Stimulated activated CD8-positive, alpha-beta memory T cell treated with anti-CD3 and anti-CD28 coated beads, Interleukin-12 subunit alpha, Interleukin-12 subunit beta, amount 100 ng/mL, for 1 hour (primary cell): Measurements from ENCODE around the gene ZNF580.

Source experiments
- DNase-seq: peaks from one replicate; pipeline ENCODE4 v3.0.0-alpha.2; 2020; ENCODE audit warnings: low read depth

The ZNF580 gene

GRCh38 chr19:55647732-55648584, 7.2 kb downstream of the ZNF580 start, which contains the start of gene CCDC106:
TSS of gene CCDC106 (plus strand) at chr19:55648212. CDS start at chr19:55649047, 835 bp downstream.
- DNase-seq = no peak

- no peak for DNase-seq
Measured at GRCh38 chr19:55648585-55649267, 7.9 kb downstream of the ZNF580 start.

- no peak for DNase-seq
Measured at GRCh38 chr19:55649268-55650125, 8.7 kb downstream of the ZNF580 start.

DNA sequence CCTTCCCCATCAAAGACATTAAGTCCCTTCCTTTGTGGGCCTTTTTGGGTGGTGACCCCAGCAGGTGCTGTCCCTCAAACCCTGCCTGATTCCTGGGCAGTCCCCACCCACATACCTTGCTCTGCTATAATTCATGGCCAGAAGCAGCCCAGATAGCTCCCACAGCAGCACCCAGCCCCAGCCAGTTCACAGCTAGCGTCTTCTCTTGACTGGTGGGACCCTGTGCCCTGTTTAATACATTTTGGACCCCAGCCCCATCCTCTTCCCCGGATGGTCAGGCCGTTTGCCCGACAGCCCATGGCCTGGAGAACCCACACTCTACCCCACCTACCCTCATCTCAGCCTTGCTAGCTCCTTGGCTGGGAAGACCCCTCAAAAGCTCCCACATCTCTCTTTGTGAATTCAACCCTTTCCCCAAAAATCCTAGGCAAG, 9.3 kb downstream of the ZNF580 start:
- DNase-seq = no peak

- no peak for DNase-seq
Measured at GRCh38 chr19:55650602-55651230, 9.9 kb downstream of the ZNF580 start.

GRCh38 chr19:55651236-55651635, 10.4 kb downstream of the ZNF580 start:
- no peak for DNase-seq

DNA sequence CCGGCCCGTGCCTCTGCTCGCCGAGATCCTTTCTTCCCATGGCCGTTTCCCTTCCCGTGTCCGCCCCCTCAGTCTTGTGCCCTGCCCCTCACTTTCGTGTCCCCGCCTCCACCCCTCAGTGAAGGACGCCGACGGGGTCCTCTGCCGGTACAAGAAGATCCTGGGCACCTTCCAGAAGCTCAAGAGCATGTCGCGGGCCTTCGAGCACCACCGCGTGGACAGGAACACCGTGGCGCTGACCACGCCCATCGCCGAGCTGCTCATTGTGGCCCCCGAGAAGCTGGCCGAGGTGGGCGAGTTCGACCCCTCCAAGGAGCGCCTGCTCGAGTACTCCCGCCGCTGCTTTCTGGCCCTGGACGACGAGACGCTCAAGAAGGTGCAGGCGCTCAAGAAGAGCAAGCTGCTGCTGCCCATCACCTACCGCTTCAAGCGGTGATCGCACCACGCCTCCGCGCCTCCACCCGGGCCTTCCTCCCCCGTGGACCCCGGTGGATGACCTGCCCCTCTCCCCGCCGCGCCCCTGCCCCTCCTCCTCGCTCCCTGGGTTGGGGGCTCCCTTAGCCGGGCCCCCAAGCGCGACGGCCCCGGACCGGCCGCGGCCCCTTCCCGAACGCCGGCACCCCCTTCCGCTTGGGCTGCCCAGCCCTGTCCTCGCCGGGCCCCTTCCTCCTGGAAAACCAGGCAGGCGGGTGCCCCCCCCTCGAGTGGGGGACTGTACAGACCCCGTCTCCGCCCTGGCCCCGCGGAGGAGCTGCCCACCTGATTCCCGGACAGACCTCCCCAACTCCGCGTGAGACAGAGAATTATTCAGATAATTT, 11.7 kb downstream of the ZNF580 start:
- no peak for DNase-seq

DNA sequence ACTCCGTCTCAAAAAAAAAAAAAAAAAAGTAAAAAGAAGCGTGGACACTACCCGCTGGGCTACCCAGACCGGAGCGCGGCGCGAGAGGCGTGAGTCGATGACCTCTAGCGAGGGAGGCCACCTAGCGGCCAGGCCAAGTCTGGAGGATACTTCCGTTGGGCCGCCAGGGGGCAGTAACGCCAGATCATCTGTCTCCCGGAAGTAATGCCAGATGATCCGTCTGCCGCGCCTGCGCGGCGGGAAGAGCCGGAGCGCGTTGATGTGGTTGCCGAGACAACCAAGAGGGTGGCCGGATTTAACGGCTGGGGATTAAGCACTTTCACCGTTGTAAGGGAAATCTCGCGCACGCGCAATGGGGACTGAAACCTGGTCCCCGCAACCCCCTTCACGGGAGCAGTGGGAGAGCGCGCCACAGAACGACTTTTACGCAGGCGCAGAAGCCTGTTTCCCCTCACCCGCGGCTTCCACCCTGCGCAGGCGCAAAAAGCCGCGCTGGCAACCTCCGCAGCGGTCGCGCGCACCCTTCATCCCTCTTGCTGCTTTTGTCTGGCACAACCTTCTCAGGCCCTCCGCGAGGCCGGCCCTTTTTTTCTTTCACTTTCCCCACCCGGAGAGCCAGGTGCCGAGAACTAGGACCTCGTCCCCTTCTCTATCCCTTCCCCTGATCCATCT, 13.0 kb downstream of the ZNF580 start:
- DNase-seq = peak; percentile 100

DNA sequence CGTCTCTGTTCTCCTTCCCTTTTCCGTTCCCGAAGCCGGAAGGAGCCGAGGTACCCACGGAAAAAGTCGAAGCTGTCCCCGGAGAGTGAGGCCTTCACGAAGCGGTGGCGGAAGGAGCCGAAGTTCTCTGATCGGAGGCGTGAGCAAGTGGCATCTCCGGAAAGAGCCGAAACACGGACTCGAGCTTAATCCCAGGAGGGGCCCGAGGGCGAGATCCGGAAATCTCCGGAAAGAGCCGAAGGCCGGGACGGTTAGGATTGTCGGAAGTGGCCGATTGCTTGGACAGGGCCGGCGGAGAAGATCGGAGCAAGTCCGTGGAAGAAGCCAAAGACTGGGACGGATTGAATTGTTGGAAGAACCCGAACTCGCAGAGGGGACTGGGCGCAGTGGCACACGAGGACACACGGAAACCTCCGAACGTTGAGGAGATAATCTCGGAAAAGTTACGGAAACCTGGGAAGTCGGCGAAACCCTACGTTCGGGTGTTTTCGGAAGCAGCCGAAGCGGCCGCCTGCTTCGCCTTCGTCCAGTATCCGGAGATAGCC, 13.6 kb downstream of the ZNF580 start:
- peak; percentile 97 for DNase-seq

GRCh38 chr19:55654868-55655647, 14.3 kb downstream of the ZNF580 start, which contains the start of gene U2AF2:
TSS of gene U2AF2 (plus strand) at chr19:55655035. CDS start at chr19:55655105, 70 bp downstream.
- peak; percentile 92 for DNase-seq

GRCh38 chr19:55655648-55656040, 14.8 kb downstream of the ZNF580 start:
- no peak for DNase-seq

- no peak for DNase-seq
Measured at GRCh38 chr19:55656552-55656951, 15.8 kb downstream of the ZNF580 start.

DNA sequence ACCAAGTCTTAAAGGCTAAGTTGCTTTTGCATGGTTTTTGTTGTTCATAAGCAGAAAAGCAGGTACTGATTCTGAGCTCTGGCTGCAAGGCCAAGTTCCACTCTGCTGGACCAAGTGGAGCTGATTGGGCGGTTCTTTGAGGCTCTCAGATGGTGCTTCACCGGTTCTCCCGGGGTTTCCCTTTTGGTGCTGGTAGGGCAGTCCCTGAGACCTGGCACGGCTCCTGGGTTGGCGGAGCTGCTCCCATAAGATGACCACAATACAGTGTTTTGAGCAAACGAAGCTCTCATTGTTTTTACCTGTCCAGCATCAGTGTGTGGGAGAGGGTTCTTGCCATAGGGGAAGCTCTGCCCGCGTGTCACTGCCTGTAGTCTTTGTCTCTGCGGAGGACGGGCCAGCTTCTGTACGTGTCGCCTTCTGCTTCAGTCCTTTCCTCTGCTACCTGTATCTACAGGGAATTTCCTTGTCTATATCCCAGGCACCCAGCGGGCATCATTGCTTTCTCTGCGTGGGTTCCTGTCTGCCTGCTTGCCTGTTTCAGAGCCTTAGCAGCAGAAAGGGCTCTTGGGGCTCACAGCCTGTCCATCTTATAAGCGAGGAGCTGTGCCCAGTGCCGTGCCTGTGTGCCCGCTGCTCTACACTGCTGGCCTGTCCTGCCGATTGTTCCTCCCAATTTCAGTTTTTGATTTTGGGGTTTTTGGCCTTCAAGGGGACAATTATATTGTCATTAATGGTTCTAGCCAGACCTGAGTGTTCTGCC, 16.4 kb downstream of the ZNF580 start:
- no peak for DNase-seq

- no peak for DNase-seq
Measured at GRCh38 chr19:55658846-55659459, 18.2 kb downstream of the ZNF580 start.

DNA sequence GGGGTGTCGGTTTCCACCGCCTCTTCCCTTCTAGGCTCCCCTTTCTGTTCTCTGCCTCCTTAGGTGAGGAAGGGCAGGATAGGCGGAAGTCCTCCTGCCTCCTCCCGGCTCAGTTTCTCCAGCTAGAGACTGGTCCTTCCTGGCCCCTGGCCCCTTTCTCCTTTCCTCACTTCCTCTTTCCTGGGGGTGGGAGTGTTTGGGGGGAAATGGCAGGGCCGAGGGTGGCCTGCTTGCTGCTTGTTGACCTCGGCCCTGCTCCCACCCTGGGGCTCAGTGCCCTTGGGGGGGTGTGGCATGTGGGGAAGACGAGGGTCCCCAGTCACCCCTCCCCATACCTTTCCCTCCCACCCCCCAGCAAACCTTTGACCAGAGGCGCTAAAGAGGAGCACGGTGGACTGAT, 19.0 kb downstream of the ZNF580 start:
- DNase-seq = no peak

DNA sequence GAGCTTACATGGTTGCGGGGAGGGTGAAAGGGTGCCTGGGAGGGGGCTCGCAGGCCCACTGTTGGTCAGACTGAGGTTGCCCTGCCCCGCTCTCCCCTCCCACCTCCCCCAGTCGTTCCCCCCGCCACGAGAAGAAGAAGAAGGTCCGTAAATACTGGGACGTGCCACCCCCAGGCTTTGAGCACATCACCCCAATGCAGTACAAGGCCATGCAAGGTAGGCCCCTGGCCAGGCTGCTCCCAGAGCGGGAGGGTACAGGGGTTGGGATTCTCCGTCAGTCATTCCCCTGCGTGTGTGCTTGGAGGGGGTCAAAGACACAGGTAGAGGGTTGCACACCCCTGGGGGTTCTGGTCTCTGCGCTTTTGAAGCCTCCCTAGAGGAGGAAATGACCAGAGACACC, 19.6 kb downstream of the ZNF580 start:
- no peak for DNase-seq

- no peak for DNase-seq
Measured at GRCh38 chr19:55660991-55661390, 20.2 kb downstream of the ZNF580 start.

GRCh38 chr19:55661826-55662225, 21.0 kb downstream of the ZNF580 start:
- DNase-seq = no peak
